ENCODE results near the gene ZNF22.

ZNF22 gene

GRCh38 chr10:44981172-44982113 is 19.3 kb upstream of the ZNF22 start:
- Histone ChIP-seq H2BK15ac (ENCODE audit: low read length) (peak overlapping the region; percentile 93), H4K91ac (ENCODE audit: low read depth, low read length, poor library complexity) (no peak overlapping the region), H2AFZ (ENCODE audit: low read length) (no peak overlapping the region), H3K36me3 (replicated peaks in 1 of 2; ENCODE audit: control insufficient read depth in 2 of 2, insufficient read depth in 2 of 2, low read length in 2 of 2) (no peaks in the 10 kb centered on the region), H3K18ac (ENCODE audit: low read length) (peak overlapping the region; percentile 70), H3K4me2 (ENCODE audit: insufficient read depth, low read length, poor library complexity, severe bottlenecking) (no peak overlapping the region), H3K9me3 (replicated peaks in 1 of 2; ENCODE audit: control insufficient read depth in 2 of 2, insufficient read depth in 1 of 2, low read depth in 1 of 2, low read length in 2 of 2) (no peaks in the 10 kb centered on the region), H3K27me3 (ENCODE audit: control insufficient read depth in 3 of 3, insufficient read depth in 3 of 3, low read depth in 1 of 3, low read length in 3 of 3) (no peaks in the 10 kb centered on the region), H3K4ac (ENCODE audit: low read length) (no peak overlapping the region), H2BK120ac (ENCODE audit: low read depth, low read length) (no peak overlapping the region), H3K4me1 (ENCODE audit: control insufficient read depth in 2 of 2, insufficient read depth in 1 of 2, low read depth in 1 of 2, low read length in 2 of 2) (peaks cover 24% of the 10 kb centered on the region in 2 donors), H3K14ac (ENCODE audit: low read length) (peak overlapping the region; percentile 91), H3K4me3 (ENCODE audit: low read length in 2 of 2) (peak overlapping the region in 1 of 2 donors; percentile 0), H3K27ac (replicated peaks; ENCODE audit: low read length) (no peak overlapping the region), H3K23ac (ENCODE audit: low read depth, low read length, poor library complexity) (peak overlapping the region; percentile 92), H2BK12ac (ENCODE audit: low read length) (peak overlapping the region; percentile 86), H3K79me1 (ENCODE audit: low read depth, low read length) (no peaks in the 10 kb centered on the region), H4K8ac (ENCODE audit: low read depth, low read length) (no peak overlapping the region), H3K9ac (ENCODE audit: low read depth, low read length, poor library complexity) (peak overlapping the region; percentile 2), H2AK5ac (ENCODE audit: low read depth, low read length) (peak overlapping the region; percentile 92), H2BK5ac (ENCODE audit: low read length) (no peak overlapping the region)
- WGBS, 2 donors (ENCODE audit: extremely low coverage in 2 of 2, insufficient read length in 2 of 2, insufficient replicate concordance in 1 of 2), result no CpG with 5 or more reads among the region's 11 CpGs
- DNase-seq (ENCODE audit: low spot score), result no peak

GRCh38 chr10:44982114-44982460 is 18.6 kb upstream of the ZNF22 start:
- H2BK15ac ChIP-seq (ENCODE audit: low read length), result peak overlapping the region; percentile 93
- H2BK12ac ChIP-seq (ENCODE audit: low read length), result peak overlapping the region; percentile 86
- no CpG with 5 or more reads among the region's 9 CpGs for WGBS, 2 donors (ENCODE audit: extremely low coverage in 2 of 2, insufficient read length in 2 of 2, insufficient replicate concordance in 1 of 2)
- peak overlapping the region; percentile 67 for H3K9ac ChIP-seq (ENCODE audit: low read depth, low read length, poor library complexity)
- H3K14ac ChIP-seq (ENCODE audit: low read length), result peak overlapping the region; percentile 91
- no peak overlapping the region for H2BK5ac ChIP-seq (ENCODE audit: low read length)
- H2AK5ac ChIP-seq (ENCODE audit: low read depth, low read length), result peak overlapping the region; percentile 92
- H3K4me1 ChIP-seq (ENCODE audit: control insufficient read depth in 2 of 2, insufficient read depth in 1 of 2, low read depth in 1 of 2, low read length in 2 of 2), result peaks cover 24% of the 10 kb centered on the region in 2 donors
- no peak overlapping the region for H4K91ac ChIP-seq (ENCODE audit: low read depth, low read length, poor library complexity)
- DNase-seq (ENCODE audit: low spot score), result no peak
- H3K9me3 ChIP-seq (replicated peaks in 1 of 2; ENCODE audit: control insufficient read depth in 2 of 2, insufficient read depth in 1 of 2, low read depth in 1 of 2, low read length in 2 of 2), result no peaks in the 10 kb centered on the region
- no peak overlapping the region for H4K8ac ChIP-seq (ENCODE audit: low read depth, low read length)
- peak overlapping the region in 1 of 2 donors; percentile 0 for H3K4me3 ChIP-seq (ENCODE audit: low read length in 2 of 2)
- no peak overlapping the region for H2AFZ ChIP-seq (ENCODE audit: low read length)
- no peak overlapping the region for H3K27ac ChIP-seq (replicated peaks; ENCODE audit: low read length)
- H3K36me3 ChIP-seq (replicated peaks in 1 of 2; ENCODE audit: control insufficient read depth in 2 of 2, insufficient read depth in 2 of 2, low read length in 2 of 2), result no peaks in the 10 kb centered on the region
- peak overlapping the region; percentile 92 for H3K23ac ChIP-seq (ENCODE audit: low read depth, low read length, poor library complexity)
- H2BK120ac ChIP-seq (ENCODE audit: low read depth, low read length), result no peak overlapping the region
- H3K4me2 ChIP-seq (ENCODE audit: insufficient read depth, low read length, poor library complexity, severe bottlenecking), result no peak overlapping the region
- no peaks in the 10 kb centered on the region for H3K27me3 ChIP-seq (ENCODE audit: control insufficient read depth in 3 of 3, insufficient read depth in 3 of 3, low read depth in 1 of 3, low read length in 3 of 3)
- H3K79me1 ChIP-seq (ENCODE audit: low read depth, low read length), result no peaks in the 10 kb centered on the region
- no peak overlapping the region for H3K4ac ChIP-seq (ENCODE audit: low read length)
- H3K18ac ChIP-seq (ENCODE audit: low read length), result peak overlapping the region; percentile 70

- Histone ChIP-seq H3K4ac (ENCODE audit: low read length) (no peak overlapping the region), H3K79me1 (ENCODE audit: low read depth, low read length) (no peaks in the 10 kb centered on the region), H2BK120ac (ENCODE audit: low read depth, low read length) (no peak overlapping the region), H3K4me3 (ENCODE audit: low read length in 2 of 2) (no peak overlapping the region), H3K4me1 (ENCODE audit: control insufficient read depth in 2 of 2, insufficient read depth in 1 of 2, low read depth in 1 of 2, low read length in 2 of 2) (peaks cover 23 to 24% of the 10 kb centered on the region in 2 donors), H3K18ac (ENCODE audit: low read length) (peak overlapping the region; percentile 70), H3K36me3 (replicated peaks in 1 of 2; ENCODE audit: control insufficient read depth in 2 of 2, insufficient read depth in 2 of 2, low read length in 2 of 2) (no peaks in the 10 kb centered on the region), H4K8ac (ENCODE audit: low read depth, low read length) (no peak overlapping the region), H3K23ac (ENCODE audit: low read depth, low read length, poor library complexity) (peak overlapping the region; percentile 92), H3K27me3 (ENCODE audit: control insufficient read depth in 3 of 3, insufficient read depth in 3 of 3, low read depth in 1 of 3, low read length in 3 of 3) (no peaks in the 10 kb centered on the region), H3K9me3 (replicated peaks in 1 of 2; ENCODE audit: control insufficient read depth in 2 of 2, insufficient read depth in 1 of 2, low read depth in 1 of 2, low read length in 2 of 2) (no peaks in the 10 kb centered on the region), H3K27ac (replicated peaks; ENCODE audit: low read length) (no peak overlapping the region), H2AK5ac (ENCODE audit: low read depth, low read length) (peak overlapping the region; percentile 92), H3K4me2 (ENCODE audit: insufficient read depth, low read length, poor library complexity, severe bottlenecking) (no peak overlapping the region), H2BK5ac (ENCODE audit: low read length) (no peak overlapping the region), H2AFZ (ENCODE audit: low read length) (no peak overlapping the region), H4K91ac (ENCODE audit: low read depth, low read length, poor library complexity) (no peak overlapping the region), H3K9ac (ENCODE audit: low read depth, low read length, poor library complexity) (peak overlapping the region; percentile 67), H2BK15ac (ENCODE audit: low read length) (peak overlapping the region; percentile 93), H2BK12ac (ENCODE audit: low read length) (peak overlapping the region; percentile 86), H3K14ac (ENCODE audit: low read length) (peak overlapping the region; percentile 91)
- no CpG with 5 or more reads among the region's 9 CpGs for WGBS, 2 donors (ENCODE audit: extremely low coverage in 2 of 2, insufficient read length in 2 of 2, insufficient replicate concordance in 1 of 2)
- no peak for DNase-seq (ENCODE audit: low spot score)
Observed at GRCh38 chr10:44982496-44982895, 18.2 kb upstream of the ZNF22 start.

- Histone ChIP-seq H3K4me1 (ENCODE audit: control insufficient read depth in 2 of 2, insufficient read depth in 1 of 2, low read depth in 1 of 2, low read length in 2 of 2) (peaks cover 19 to 24% of the 10 kb centered on the region in 2 donors), H3K9me3 (replicated peaks in 1 of 2; ENCODE audit: control insufficient read depth in 2 of 2, insufficient read depth in 1 of 2, low read depth in 1 of 2, low read length in 2 of 2) (no peaks in the 10 kb centered on the region), H3K18ac (ENCODE audit: low read length) (peak overlapping the region; percentile 87), H3K4me2 (ENCODE audit: insufficient read depth, low read length, poor library complexity, severe bottlenecking) (no peak overlapping the region), H2AFZ (ENCODE audit: low read length) (no peak overlapping the region), H3K79me1 (ENCODE audit: low read depth, low read length) (no peaks in the 10 kb centered on the region), H2BK120ac (ENCODE audit: low read depth, low read length) (no peak overlapping the region), H2BK12ac (ENCODE audit: low read length) (peak overlapping the region; percentile 49), H4K8ac (ENCODE audit: low read depth, low read length) (no peak overlapping the region), H2BK15ac (ENCODE audit: low read length) (no peak overlapping the region), H4K91ac (ENCODE audit: low read depth, low read length, poor library complexity) (no peak overlapping the region), H3K14ac (ENCODE audit: low read length) (no peak overlapping the region), H2AK5ac (ENCODE audit: low read depth, low read length) (peak overlapping the region; percentile 24), H3K23ac (ENCODE audit: low read depth, low read length, poor library complexity) (peak overlapping the region; percentile 57), H3K27ac (replicated peaks; ENCODE audit: low read length) (no peak overlapping the region), H3K27me3 (ENCODE audit: control insufficient read depth in 3 of 3, insufficient read depth in 3 of 3, low read depth in 1 of 3, low read length in 3 of 3) (peaks cover 0 to 2% (median 0%) of the 10 kb centered on the region in 3 experiments), H3K36me3 (replicated peaks in 1 of 2; ENCODE audit: control insufficient read depth in 2 of 2, insufficient read depth in 2 of 2, low read length in 2 of 2) (no peaks in the 10 kb centered on the region), H3K4me3 (ENCODE audit: low read length in 2 of 2) (no peak overlapping the region), H3K4ac (ENCODE audit: low read length) (no peak overlapping the region), H2BK5ac (ENCODE audit: low read length) (peak overlapping the region; percentile 76), H3K9ac (ENCODE audit: low read depth, low read length, poor library complexity) (no peak overlapping the region)
- DNase-seq (ENCODE audit: low spot score), result no peak
- WGBS, 2 donors (ENCODE audit: extremely low coverage in 2 of 2, insufficient read length in 2 of 2, insufficient replicate concordance in 1 of 2), result no CpG with 5 or more reads among the region's 13 CpGs
Observed at GRCh38 chr10:44983066-44983894, 17.4 kb upstream of the ZNF22 start.
